ENCODE measurements around the gene WWP2. TPM values are rescaled to one million over a fixed set of nuclear protein-coding genes. Genes with fewer than 3 reads are reported as not detected.
"Not testable (repeated sequence)": the region's sequence is repeated elsewhere in the genome, so short reads cannot be mapped to it uniquely, and the experiment has no call there.

The WWP2 gene
- total RNA-seq, 1 donor from 2014 or later = 25.4 TPM

DNA sequence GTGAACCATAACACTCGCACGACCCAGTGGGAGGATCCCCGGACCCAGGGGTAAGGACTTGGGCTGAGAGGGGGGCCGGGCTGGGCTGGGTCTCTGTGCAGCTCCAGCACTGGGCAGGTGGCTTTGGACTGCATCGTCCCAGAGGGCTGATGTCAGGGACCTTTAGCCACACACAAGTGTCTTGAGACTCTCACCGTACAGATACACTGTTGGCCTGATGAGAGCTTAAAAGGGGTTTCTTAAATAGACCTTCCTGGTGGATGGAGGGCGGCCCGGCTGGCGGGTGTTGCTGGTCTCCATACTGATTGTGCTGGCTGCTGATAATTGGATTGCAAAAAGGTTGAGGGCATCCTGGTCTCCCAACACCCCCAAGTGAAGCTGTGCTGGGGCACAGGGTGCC is 167.3 kb downstream of the WWP2 start:
- DNase-seq = no peak

DNA sequence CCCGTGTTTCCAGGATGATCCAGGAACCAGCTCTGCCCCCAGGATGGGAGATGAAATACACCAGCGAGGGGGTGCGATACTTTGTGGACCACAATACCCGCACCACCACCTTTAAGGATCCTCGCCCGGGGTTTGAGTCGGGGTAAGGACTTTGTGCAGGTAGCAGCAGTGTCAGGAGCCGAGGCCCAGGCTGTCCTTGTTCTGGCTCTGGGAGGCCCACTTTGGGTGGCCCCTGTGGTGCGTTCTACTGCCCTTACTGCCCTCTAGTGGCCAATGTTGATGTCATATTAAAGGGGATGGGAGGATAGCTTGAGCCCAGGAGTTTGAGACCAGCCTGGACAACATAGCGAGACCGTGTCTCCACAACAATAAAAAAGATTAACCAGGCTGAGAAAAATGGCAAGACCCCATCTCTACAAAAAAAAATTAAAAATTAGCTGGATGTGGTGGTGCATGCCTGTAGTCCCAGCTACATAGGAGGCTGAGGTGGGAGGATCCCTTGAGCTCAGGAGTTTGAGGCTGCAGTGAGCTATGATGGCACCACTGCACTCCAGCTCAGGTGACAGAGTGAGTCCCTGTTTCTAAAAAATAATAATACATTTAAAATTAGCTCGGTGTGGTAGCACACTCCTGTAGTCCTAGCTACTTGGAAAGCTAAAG is 168.1 kb downstream of the WWP2 start:
- peak; percentile 82 for DNase-seq

DNA sequence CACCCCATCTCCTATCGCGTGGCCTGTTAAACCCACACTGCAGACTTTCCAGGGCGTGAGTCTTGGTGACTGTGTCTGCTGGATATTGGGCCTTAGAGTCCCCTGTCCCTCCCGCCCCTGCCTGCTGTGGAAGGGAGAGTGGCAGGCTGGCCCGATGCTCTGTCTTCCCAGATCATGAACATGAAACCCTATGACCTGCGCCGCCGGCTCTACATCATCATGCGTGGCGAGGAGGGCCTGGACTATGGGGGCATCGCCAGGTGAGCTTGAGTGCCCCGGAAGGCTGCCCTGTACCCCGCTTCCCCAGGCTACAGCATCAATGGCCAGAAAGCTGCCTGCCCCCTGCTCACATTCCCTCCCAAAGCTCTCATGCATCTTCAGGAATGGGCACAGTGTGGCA is 169.5 kb downstream of the WWP2 start:
- no peak for DNase-seq

DNA sequence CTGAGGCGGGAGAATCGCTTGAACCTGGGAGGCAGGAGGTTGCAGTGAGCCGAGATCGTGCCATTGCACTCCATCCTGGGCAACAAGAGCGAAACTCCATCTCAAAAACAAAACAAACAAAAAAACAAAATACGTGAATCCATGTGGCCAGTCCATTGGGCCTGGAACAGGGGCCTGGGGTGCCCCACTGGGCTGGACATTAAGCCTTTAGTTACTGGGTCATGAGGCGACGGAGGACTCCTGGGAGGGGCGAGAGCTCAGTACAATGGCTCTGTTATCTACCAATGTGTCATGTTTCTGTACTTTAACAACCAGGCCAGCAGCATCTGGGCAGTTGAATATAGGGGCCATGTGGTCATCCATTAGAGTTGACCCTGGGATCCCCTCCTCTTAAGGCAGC is 170.1 kb downstream of the WWP2 start:
- DNase-seq = no peak

DNA sequence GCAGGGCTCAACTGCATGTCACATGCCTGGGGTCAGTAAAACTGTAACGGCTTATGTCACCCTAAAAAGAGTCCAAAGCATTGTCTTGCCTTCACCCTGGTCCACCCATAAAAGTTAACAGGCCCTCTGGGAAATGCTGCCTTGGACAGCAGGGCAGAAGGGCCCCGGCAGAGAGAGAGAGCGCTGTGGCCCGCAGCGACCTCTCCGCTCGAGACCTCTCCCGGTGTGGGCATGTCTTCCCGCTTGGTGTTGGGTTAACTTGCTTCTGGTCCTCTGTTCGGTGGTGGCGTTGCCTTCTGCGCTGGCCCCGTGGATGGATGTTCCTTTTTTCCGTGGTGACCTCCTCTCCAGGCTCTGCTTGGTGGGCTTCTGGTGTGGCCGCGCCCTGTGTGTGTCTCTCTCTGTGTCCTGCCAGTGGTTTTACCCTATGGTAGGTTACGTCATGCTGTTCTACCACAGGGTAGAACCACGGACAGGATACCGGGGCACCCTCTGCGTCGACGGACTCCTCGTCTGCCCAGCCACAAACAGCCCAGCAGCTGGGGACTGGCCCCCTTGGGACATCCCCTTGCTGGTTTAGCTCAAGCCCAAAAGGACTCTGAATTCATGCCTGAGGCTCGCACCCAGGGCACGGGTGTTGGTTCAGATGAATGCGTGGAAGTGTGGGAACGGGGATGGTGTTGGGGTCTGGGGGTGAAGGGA is 170.7 kb downstream of the WWP2 start:
- no peak for DNase-seq

DNA sequence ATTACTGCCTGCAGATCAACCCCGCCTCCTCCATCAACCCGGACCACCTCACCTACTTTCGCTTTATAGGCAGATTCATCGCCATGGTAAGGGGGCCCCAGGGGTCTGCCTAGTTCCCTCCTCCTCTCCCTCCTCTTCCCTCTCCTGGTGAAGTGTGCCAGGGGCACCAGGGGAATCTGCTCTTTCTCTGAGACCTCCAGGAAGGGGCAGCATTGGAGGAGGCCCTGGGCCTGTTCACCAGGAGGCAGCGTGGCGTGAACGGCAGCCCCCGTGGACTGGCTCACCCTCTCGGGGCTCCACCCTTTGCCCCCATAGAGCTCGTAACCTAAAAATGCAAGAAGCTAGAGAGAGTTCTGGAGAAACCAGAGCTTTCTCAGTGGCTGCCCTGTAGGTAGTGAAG is 171.9 kb downstream of the WWP2 start:
- DNase-seq = no peak

DNA sequence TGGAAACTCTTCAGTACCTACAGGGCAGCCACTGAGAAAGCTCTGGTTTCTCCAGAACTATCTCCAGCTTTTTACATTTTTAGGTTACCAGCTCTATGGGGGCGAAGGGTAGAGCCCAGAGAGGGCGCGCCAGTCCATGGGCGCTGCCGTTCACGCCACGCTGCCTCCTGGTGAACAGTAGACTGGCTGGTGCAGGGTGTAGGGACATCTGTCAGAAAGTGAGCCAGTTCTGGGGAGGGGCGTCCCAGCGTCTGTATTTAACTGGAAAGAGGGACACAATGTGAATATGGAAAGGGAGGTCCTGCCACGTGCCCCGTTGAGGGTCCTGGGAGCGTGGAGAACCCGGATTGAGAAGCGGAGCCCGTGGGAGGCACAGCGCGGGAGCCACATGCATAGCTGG is 172.6 kb downstream of the WWP2 start:
- no peak for DNase-seq

DNA sequence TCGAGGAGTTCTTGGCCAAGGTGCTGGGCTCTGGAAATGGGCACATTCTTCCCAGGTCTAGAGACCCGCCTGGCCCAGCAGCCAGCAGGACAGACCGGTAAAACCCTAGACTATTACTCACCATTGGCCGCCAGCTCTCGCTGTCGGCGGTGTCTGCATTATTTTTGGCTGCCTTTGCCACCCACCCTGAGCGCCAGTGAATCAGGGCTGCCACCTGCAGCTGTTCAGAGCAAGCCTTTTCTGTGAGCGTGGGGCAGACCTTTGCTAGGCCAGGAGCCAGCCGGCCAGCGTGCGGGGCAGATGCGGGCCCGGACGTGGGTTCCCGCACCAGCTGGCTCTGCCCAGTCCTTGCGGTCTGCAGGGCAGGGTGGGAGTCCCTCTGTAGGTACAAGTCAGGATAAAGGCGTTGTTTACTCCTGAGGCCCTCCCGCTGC is 173.2 kb downstream of the WWP2 start:
- no peak for DNase-seq

DNA sequence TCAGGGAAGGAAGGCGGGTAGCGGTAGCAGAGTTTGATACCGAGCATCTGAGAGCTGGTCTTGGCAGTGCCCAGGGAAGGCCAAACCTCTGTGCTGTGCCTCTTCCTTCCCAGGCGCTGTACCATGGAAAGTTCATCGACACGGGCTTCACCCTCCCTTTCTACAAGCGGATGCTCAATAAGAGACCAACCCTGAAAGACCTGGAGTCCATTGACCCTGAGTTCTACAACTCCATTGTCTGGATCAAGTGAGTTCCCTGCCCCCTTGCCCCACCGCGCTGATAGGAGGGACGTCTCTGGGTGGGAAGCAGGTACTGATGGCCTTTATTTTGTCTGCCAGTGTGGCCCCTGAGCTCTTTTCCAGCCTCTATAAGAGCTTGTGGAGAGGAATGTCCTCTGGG is 173.6 kb downstream of the WWP2 start:
- no peak for DNase-seq

DNA sequence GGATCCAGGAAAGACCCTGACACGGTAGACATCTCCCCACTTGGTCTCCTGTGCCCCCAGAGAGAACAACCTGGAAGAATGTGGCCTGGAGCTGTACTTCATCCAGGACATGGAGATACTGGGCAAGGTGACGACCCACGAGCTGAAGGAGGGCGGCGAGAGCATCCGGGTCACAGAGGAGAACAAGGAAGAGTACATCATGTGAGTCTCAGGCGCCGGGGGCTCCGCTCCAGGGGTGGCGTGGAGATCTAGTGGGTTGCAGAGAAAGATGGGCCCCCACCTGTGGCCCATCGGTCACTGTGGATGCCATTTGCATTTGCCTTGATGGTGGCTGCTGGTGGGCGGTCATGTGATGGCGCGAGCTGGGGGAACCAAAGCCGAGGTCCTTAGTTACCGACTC is 174.1 kb downstream of the WWP2 start:
- no peak for DNase-seq

DNA sequence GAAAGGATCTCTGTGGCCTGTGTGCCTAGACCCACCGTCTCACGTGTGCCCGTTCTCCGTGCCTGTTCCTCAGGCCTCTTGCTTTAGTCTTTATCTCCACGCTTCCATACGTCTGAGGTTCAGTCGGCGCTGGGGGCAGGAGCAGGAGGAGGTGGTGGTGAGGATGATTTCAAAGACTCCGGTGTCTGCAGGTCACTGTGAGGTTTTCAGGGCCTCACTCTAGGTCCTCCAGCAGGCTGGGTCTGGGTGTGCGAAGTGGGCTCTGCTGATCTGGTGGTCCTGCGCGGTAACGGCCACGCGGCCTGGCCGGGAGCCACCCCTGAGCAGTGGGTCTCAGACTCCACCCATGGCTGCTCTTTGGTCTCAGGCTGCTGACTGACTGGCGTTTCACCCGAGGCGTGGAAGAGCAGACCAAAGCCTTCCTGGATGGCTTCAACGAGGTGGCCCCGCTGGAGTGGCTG is 174.6 kb downstream of the WWP2 start:
- no peak for DNase-seq

DNA sequence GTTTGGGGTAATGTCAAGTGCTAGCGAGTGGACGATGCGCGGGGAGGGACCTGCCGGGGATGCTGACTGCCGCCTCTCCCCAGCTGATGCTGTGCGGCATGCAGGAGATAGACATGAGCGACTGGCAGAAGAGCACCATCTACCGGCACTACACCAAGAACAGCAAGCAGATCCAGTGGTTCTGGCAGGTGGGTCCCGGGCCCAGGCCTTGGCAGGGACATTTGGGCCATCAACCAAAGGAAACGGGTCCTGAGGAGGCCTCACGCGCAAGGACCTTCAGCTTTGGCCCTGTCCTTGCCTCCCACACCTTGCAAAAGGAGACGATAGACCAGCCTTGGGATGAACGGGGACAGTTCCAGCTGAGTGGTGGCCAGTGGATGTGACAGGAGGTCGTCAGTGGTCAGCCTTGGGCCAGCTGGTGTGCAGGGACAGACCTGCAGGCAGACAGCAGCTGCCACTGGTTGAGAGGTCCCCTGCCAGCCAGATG is 175.4 kb downstream of the WWP2 start:
- DNase-seq = peak; percentile 18

DNA sequence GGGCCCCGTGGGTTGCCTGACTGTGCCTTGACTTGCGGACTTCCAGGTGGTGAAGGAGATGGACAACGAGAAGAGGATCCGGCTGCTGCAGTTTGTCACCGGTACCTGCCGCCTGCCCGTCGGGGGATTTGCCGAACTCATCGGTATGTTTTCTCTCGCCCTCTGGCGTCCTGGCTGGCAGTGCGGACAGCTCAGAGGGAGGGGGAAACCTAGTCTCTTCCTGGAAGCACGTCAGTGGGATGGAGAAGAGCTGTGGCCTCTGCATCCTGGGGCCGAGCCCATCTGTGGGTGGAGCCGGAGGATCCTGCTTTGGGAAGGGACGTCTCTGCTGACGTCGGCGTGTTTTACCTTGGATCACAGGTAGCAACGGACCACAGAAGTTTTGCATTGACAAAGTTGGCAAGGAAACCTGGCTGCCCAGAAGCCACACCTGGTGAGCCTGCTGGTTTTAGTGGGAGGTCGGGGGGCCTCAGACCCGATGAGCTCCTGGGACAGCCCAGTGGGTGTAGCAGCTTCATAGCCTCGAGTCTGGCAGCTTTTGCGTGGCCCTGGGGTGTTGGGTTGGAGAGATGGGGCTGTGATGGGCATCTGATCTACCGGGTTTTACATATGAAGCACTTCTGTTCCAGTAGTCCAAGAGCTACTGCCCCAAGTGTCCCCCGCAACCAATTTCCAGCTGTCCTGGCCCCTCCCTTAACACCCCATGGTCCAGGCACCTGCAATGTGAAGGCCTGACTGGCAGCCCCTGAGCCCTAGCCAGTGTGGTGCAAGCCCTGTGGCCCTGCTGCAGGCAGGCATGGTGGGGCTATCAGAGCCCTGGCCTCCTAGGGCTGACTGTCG is 177.1 kb downstream of the WWP2 start:
- DNase-seq = no peak

DNA sequence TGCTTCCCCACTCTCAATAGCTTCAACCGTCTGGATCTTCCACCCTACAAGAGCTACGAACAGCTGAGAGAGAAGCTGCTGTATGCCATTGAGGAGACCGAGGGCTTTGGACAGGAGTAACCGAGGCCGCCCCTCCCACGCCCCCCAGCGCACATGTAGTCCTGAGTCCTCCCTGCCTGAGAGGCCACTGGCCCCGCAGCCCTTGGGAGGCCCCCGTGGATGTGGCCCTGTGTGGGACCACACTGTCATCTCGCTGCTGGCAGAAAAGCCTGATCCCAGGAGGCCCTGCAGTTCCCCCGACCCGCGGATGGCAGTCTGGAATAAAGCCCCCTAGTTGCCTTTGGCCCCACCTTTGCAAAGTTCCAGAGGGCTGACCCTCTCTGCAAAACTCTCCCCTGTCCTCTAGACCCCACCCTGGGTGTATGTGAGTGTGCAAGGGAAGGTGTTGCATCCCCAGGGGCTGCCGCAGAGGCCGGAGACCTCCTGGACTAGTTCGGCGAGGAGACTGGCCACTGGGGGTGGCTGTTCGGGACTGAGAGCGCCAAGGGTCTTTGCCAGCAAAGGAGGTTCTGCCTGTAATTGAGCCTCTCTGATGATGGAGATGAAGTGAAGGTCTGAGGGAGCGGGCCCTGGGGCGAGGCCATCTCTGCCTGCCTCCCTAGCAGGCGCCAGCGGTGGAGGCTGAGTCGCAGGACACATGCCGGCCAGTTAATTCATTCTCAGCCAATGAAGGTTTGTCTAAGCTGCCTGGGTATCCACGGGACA is 177.9 kb downstream of the WWP2 start:
- no peak for DNase-seq

DNA sequence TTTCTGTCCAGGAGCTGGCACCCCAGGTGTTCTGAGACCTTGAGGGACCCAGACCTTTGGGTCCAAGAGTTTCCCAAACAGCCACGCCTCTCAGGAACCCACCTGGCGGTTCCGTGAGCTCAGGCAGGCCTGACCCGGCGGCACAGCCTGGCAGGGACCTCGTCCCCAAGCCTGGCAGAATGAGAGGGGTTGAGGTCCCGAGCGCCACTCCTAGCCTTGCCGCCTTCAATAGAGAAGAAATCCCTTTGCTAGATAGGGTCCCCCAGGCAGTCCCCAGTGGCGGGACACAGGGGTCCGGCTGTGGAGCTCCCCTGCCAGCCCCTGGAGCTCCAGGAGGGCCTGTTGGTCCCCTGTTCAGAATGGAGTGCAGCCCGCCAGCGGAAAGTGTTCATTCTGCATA is 178.5 kb downstream of the WWP2 start:
- no peak for DNase-seq

DNA sequence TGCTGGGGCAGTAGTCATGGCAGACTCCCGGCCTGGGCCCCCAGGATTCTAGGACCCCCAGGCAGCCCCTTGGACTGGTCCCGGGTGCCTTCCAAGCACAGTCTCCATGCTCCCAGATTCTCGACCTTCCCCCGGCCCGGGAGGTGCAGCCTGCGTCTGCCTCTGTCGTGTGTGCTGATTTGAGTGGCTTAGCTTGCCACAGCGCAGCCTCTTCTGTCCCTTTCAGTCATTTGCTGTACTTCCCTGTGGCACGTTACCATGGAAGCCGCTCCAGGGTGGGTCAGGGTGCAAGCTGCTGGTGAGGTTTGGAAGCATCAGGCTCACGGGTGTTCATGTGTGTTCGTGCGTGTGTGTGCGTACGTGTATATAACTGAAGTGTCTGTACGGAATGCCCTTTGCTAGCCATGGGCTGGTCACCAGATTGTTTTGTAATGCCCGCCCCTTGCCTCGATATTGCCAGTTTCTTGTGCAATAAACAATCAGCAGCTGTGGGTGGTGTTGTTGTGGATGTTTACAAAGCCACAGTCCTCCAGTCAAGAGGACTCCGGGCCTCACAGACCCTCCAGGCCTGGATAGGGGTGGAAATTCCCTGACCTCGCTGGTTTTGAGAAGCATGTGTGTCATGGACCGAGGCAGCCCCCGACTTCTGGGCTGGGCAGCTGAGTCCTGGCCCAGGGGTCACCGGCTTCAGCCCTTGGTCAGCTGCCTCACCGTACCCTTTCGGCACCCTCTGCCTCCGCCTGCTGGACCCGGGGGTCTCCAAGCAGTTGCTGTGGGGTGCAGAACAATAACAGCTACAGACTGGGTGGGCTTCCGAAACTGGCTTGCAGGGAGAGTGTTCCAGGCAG is 179.3 kb downstream of the WWP2 start:
- no peak for DNase-seq

DNA sequence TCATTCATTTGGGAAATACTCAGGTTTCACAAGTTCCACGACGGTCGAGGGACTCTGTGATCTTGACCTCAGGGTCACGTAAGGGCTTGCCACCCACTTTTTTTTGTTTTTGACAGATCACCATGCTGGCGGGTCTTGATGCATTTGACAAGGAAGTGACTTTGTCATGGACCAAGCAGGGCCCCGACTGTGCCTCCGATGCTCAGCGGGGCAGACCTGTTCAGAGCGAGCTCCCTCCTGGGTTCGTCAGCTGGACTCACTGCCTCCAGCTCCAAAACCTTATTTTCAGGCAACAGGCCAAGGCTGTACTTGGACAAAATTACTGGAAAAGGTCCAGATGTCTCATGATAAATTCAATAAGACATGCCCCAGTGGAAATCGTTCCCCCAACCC is 180.0 kb downstream of the WWP2 start:
- DNase-seq = no peak

DNA sequence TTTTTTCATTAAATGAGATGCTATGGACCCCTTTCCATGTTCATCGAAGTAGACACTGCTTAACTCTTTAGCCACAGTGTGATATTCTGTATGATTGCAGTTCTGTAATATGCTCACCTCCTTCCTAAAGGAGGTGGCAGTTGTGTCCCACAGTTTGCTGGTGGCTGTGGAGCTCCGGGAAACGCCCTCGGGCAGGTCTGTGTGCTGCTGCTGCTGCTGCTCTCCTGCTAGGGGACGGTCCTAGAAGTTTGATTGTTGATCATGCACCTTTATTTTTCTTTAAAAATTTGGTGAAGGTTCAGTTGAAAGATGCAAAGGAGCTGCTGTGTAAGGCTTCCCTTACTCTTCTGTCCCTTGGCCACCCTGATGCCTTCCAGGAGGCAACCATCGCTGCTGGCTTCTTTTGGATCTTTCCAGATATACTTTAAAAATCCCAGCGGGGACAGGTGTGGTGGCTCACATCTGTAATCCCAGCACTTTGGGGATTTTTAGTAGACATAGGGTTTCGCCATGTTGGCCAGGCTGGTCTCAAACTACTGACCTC is 180.6 kb downstream of the WWP2 start:
- no peak for DNase-seq

DNA sequence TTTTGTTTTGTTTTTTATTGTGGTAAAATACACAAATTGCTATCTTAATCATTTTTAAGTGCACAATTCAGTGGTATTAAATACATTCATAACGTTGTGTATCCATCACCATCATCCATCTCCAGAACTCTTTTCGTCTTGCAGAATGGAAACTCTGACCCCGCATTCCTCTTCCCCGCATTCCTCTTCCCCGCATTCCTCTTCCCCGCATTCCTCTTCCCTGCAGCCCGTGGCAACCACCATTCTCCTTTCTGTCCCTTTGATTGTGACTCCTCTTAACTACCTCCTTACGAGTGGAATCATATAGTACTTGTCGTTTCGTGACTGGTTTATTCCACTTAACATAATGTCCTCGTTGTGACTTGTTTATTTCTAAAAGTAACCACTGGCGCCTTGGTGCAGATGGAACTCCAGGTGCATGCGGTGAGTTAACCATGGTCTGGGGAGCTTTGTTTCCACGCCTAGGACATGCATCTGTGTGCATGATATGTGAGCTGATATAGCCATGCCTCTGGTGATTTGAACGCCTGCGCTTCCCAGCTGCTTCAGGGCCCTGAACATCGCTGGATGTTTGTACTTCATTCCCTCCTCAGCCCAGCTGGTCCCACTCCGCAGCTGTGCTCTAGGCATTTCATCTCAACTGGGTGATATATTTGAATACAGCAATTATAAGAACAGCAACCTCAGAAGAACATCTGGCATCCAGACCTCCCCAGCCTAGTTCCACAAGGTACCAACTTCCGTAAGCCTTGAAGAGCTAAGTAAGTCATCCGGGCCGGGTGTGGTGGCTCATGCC is 181.3 kb downstream of the WWP2 start:
- DNase-seq = not testable (repeated sequence)

DNA sequence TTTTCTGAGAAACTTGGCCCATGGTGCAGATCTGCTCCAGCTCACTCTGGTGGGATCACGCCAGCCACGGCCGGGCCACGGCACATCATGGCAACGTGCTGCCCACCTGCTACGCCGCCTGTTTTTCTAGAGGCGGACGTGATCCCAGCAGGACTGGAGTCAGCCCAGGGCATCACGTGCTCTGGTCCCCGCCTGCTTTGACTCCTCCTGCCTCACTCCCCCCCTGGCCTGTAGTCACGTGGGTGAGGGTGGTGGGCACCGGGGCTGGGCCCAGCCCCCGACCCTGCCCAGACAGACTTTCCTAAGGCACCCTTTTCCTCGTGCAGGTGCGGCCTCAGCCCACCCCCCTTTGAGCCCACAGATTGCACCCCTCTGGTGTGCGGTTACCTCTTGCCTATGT is 188.3 kb downstream of the WWP2 start:
- DNase-seq = not testable (repeated sequence)
